SHP77 (cell line): ENCODE measurements around the gene MAP3K1.
"Not testable (repeated sequence)": the region's sequence is repeated elsewhere in the genome, so short reads cannot be mapped to it uniquely, and the experiment has no call there.

Experiments
- DNase-seq, 2 experiments: peaks; one replicate each; lab custom pipeline; 2025; lab: John Stamatoyannopoulos, UW

The MAP3K1 gene

GRCh38 chr5:56816546-56817081 lies 1.3 kb downstream of the MAP3K1 start:
- DNase-seq, result peak; percentile 33 to 44

GRCh38 chr5:56817263-56818014 lies 2.1 kb downstream of the MAP3K1 start:
- DNase-seq, result no peak

GRCh38 chr5:56818450-56819037 lies 3.2 kb downstream of the MAP3K1 start:
- no peak for DNase-seq

- no peak for DNase-seq
Measured at GRCh38 chr5:56819060-56819881, 3.9 kb downstream of the MAP3K1 start.

GRCh38 chr5:56821868-56822267 lies 6.5 kb downstream of the MAP3K1 start:
- not testable (repeated sequence) for DNase-seq

- DNase-seq, result no peak
Measured at GRCh38 chr5:56822981-56823380, 7.6 kb downstream of the MAP3K1 start.

- DNase-seq, result no peak
Measured at GRCh38 chr5:56824019-56824418, 8.7 kb downstream of the MAP3K1 start.

GRCh38 chr5:56825222-56825824 lies 10.0 kb downstream of the MAP3K1 start:
- no peak for DNase-seq

GRCh38 chr5:56827049-56827448 lies 11.7 kb downstream of the MAP3K1 start:
- DNase-seq, result no peak

- no peak for DNase-seq
Measured at GRCh38 chr5:56827924-56828323, 12.6 kb downstream of the MAP3K1 start.

- DNase-seq, result no peak
Measured at GRCh38 chr5:56829137-56829908, 14.0 kb downstream of the MAP3K1 start.

- DNase-seq, result no peak
Measured at GRCh38 chr5:56831773-56832172, 16.4 kb downstream of the MAP3K1 start.

- no peak for DNase-seq
Measured at GRCh38 chr5:56833325-56833724, 18.0 kb downstream of the MAP3K1 start.

- DNase-seq, result no peak
Measured at GRCh38 chr5:56837381-56837780, 22.0 kb downstream of the MAP3K1 start.

GRCh38 chr5:56837956-56838355 lies 22.6 kb downstream of the MAP3K1 start:
- no peak for DNase-seq

- DNase-seq, result no peak
Measured at GRCh38 chr5:56838409-56839039, 23.2 kb downstream of the MAP3K1 start.

- DNase-seq, result no peak
Measured at GRCh38 chr5:56839062-56839461, 23.7 kb downstream of the MAP3K1 start.

GRCh38 chr5:56840597-56840996 lies 25.2 kb downstream of the MAP3K1 start:
- no peak for DNase-seq

- DNase-seq, result no peak
Measured at GRCh38 chr5:56845277-56845676, 29.9 kb downstream of the MAP3K1 start.

- no peak for DNase-seq
Measured at GRCh38 chr5:56845904-56846480, 30.6 kb downstream of the MAP3K1 start.

- no peak for DNase-seq
Measured at GRCh38 chr5:56848206-56848605, 32.9 kb downstream of the MAP3K1 start.
